H1 (cell line): ENCODE measurements around the gene PDE9A. TPM values are rescaled to one million over a fixed set of nuclear protein-coding genes. Genes with fewer than 3 reads are reported as not detected.

ENCODE experiments used
- CTCF ChIA-PET: fragments of 300-600 bp; sonication (Branson Sonifier 250); formaldehyde crosslinking; loops from one replicate; lab custom pipeline; 2021; ENCODE audit not compliant: partially characterized antibody; lab: Charles Lee
- POLR2A ChIA-PET: fragments of 300-600 bp; sonication (Branson Sonifier 250); formaldehyde crosslinking; loops from one replicate; lab custom pipeline; 2021; ENCODE audit warnings: inconsistent platforms; ENCODE audit not compliant: partially characterized antibody; lab: Charles Lee
- DNase-seq, 2 experiments: peaks; one replicate each; pipeline versions ENCODE4 v3.0.0 to v3.0.0-alpha.2; 2010 to 2022; ENCODE audit warnings: low spot score in 2 of 2, low read depth in 1 of 2, mixed read lengths in 1 of 2
- FAIRE-seq: peaks from 2 replicates; lab custom pipeline; 2011; peaks lifted over from hg19 to GRCh38; lab: Jason Lieb, UNC
- H2AFZ ChIP-seq: 2 replicates; pipeline ENCODE4 v1.8.1; 2012; ENCODE audit warnings: low read length, inconsistent platforms
- H2AK5ac ChIP-seq: 2 replicates; pipeline ENCODE4 v1.6.1; 2013; ENCODE audit warnings: low read depth, low read length
- H2BK120ac ChIP-seq: replicated peaks from 2 replicates; pipeline ENCODE3; 2013; ENCODE audit warnings: low read depth, low read length, inconsistent platforms
- H2BK12ac ChIP-seq: 2 replicates; pipeline ENCODE4 v1.6.1; 2013; ENCODE audit warnings: low read depth, low read length
- H2BK15ac ChIP-seq: 2 replicates; pipeline ENCODE4 v1.6.1; 2013; ENCODE audit warnings: low read length
- H2BK20ac ChIP-seq: 2 replicates; pipeline ENCODE4 v1.6.1; 2013; ENCODE audit warnings: low read length
- H2BK5ac ChIP-seq: 2 replicates; pipeline ENCODE4 v1.6.1; 2013; ENCODE audit warnings: low read depth, low read length
- H3K14ac ChIP-seq: 2 replicates; pipeline ENCODE4 v1.6.1; 2013; ENCODE audit warnings: inconsistent platforms; ENCODE audit not compliant: insufficient read length
- H3K18ac ChIP-seq: 2 replicates; pipeline ENCODE4 v1.6.1; 2013; ENCODE audit warnings: low read length; ENCODE audit errors: extremely low read depth
- H3K23ac ChIP-seq: 2 replicates; pipeline ENCODE4 v1.6.1; 2013; ENCODE audit warnings: inconsistent platforms; ENCODE audit not compliant: insufficient read length
- H3K23me2 ChIP-seq: 2 replicates; pipeline ENCODE4 v1.6.1; 2013; ENCODE audit warnings: low read depth, low read length
- H3K27ac ChIP-seq: 2 replicates; pipeline ENCODE4 v1.6.1; 2011; ENCODE audit warnings: low read depth, low read length, inconsistent platforms
- H3K27me3 ChIP-seq, 4 experiments: replicated peaks in 1 of 4; 1 replicate in 1 of 4; 2 replicates in 3 of 4; pipeline versions ENCODE4 v1.6.1 to v1.8.1; 2011 to 2013; ENCODE audit warnings: low read length in 3 of 4, mild to moderate bottlenecking in 3 of 4, inconsistent platforms in 2 of 4, mixed read lengths in 2 of 4, moderate library complexity in 1 of 4; ENCODE audit not compliant: control insufficient read depth in 3 of 4, insufficient read depth in 3 of 4; ENCODE audit errors: extremely low read depth in 1 of 4
- H3K36me3 ChIP-seq, 4 experiments: 2 replicates each; pipeline versions ENCODE4 v1.6.1 to v1.8.1; 2011 to 2013; ENCODE audit warnings: mild to moderate bottlenecking in 4 of 4, low read length in 3 of 4, moderate library complexity in 2 of 4, control low read depth in 1 of 4, inconsistent platforms in 1 of 4; ENCODE audit not compliant: insufficient read depth in 4 of 4, control insufficient read depth in 2 of 4
- H3K4ac ChIP-seq: replicated peaks from 2 replicates; pipeline ENCODE3; 2013; ENCODE audit warnings: low read length, low read depth, mixed read lengths, inconsistent platforms; ENCODE audit not compliant: insufficient read length
- H3K4me1 ChIP-seq, 4 experiments: replicated peaks in 1 of 4; 1 replicate in 1 of 4; 2 replicates in 3 of 4; pipeline versions ENCODE4 v1.6.1 to v1.8.1; 2011 to 2013; ENCODE audit warnings: low read length in 3 of 4, inconsistent platforms in 2 of 4, mixed read lengths in 1 of 4; ENCODE audit not compliant: insufficient read depth in 4 of 4, control insufficient read depth in 3 of 4
- H3K4me2 ChIP-seq, 2 experiments: 2 replicates each; pipeline versions ENCODE4 v1.6.1 to v1.8.1; 2011 to 2013; ENCODE audit warnings: low read depth in 2 of 2, low read length in 2 of 2, control low read depth in 1 of 2, inconsistent platforms in 1 of 2, mild to moderate bottlenecking in 1 of 2; ENCODE audit not compliant: insufficient read depth in 1 of 2
- H3K4me3 ChIP-seq, 4 experiments: fragments of 200-600, 300-600 bp in 1 of 4; sonication (generic), shearing (Covaris generic), sonication (Bioruptor Twin) in 1 of 4; 2 replicates each; pipeline versions ENCODE4 v1.5.1 to v1.8.1; 2011 to 2016; ENCODE audit warnings: low read length in 4 of 4, low read depth in 3 of 4, control low read depth in 2 of 4, inconsistent platforms in 2 of 4, mild to moderate bottlenecking in 2 of 4, mixed read lengths in 1 of 4, moderate library complexity in 1 of 4; ENCODE audit not compliant: insufficient read depth in 2 of 4; ENCODE audit errors: extremely low read depth in 1 of 4
- H3K56ac ChIP-seq: replicated peaks from 2 replicates; pipeline ENCODE3; 2013; ENCODE audit warnings: low read depth, mild to moderate bottlenecking, mixed read lengths, low read length, inconsistent platforms; ENCODE audit not compliant: insufficient read length
- H3K79me1 ChIP-seq: 2 replicates; pipeline ENCODE4 v1.6.1; 2013; ENCODE audit warnings: low read depth, low read length, control low read depth
- H3K79me2 ChIP-seq, 2 experiments: 2 replicates each; pipeline versions ENCODE4 v1.6.1 to v1.8.1; 2012 to 2013; ENCODE audit warnings: low read length in 2 of 2, mild to moderate bottlenecking in 2 of 2, inconsistent platforms in 1 of 2; ENCODE audit not compliant: insufficient read depth in 2 of 2, control insufficient read depth in 1 of 2
- H3K9ac ChIP-seq, 4 experiments: replicated peaks in 1 of 4; 1 replicate in 1 of 4; 2 replicates in 3 of 4; pipeline versions ENCODE4 v1.6.1 to v1.8.1; 2011 to 2013; ENCODE audit warnings: low read depth in 3 of 4, low read length in 3 of 4, control low read depth in 2 of 4, mild to moderate bottlenecking in 2 of 4, moderate library complexity in 2 of 4, inconsistent platforms in 1 of 4; ENCODE audit errors: extremely low read depth in 1 of 4
- H3K9me3 ChIP-seq, 2 experiments: 2 replicates each; pipeline versions ENCODE4 v1.6.1 to v1.8.1; 2012 to 2013; ENCODE audit warnings: mild to moderate bottlenecking in 2 of 2, moderate library complexity in 2 of 2, control low read depth in 1 of 2, inconsistent platforms in 1 of 2, low read depth in 1 of 2, low read length in 1 of 2, mixed read lengths in 1 of 2; ENCODE audit not compliant: insufficient read depth in 2 of 2
- H4K20me1 ChIP-seq, 2 experiments: replicated peaks in 1 of 2; 2 replicates each; pipeline versions ENCODE3 to v1.8.1; 2011 to 2013; ENCODE audit warnings: inconsistent platforms in 2 of 2, low read length in 2 of 2, mild to moderate bottlenecking in 1 of 2; ENCODE audit not compliant: insufficient read depth in 2 of 2, control insufficient read depth in 1 of 2
- H4K5ac ChIP-seq: 2 replicates; pipeline ENCODE4 v1.6.1; 2013; ENCODE audit warnings: low read length, low read depth, mixed read lengths, inconsistent platforms; ENCODE audit not compliant: insufficient read length
- H4K8ac ChIP-seq: 2 replicates; pipeline ENCODE4 v1.8.0; 2013; ENCODE audit warnings: mild to moderate bottlenecking, moderate library complexity, low read length, inconsistent platforms; ENCODE audit not compliant: insufficient read depth; ENCODE audit errors: extremely low read depth
- H4K91ac ChIP-seq: replicated peaks from 2 replicates; pipeline ENCODE3; 2013; ENCODE audit warnings: low read length, mixed read lengths, inconsistent platforms; ENCODE audit not compliant: insufficient read length
- CEBPB ChIP-seq: IDR thresholded peaks from 2 replicates; pipeline ENCODE4 v1.6.1; 2012; ENCODE audit warnings: low read depth, low read length
- WGBS, 2 experiments: shearing (Covaris generic) in 1 of 2; methylation state at CpG; one replicate each; pipeline versions ENCODE4 v1.1.6 to v1.1.7; 2013 to 2015; ENCODE audit warnings: low lambda C conversion rate in 2 of 2, mixed read lengths in 2 of 2, inconsistent platforms in 1 of 2, low coverage in 1 of 2, missing lambda C conversion rate in 1 of 2; ENCODE audit not compliant: insufficient replicate concordance in 2 of 2, insufficient coverage in 1 of 2, insufficient read length in 1 of 2; ENCODE audit errors: extremely low coverage in 1 of 2, missing lambda C conversion rate in 1 of 2; 5-methylcytosine and 5-hydroxymethylcytosine counted together
- polyA plus RNA-seq, 7 experiments: library from polyadenylated mRNA; depleted of rRNA in 3 of 7; stranded (reverse) in 5 of 7; unstranded in 2 of 7; fragments of >200 nt in 5 of 7; fragments of 200-250 nt in 2 of 7; gene quantifications; 1 replicate in 5 of 7; 2 replicates in 1 of 7; 4 replicates in 1 of 7; pipeline versions ENCODE4 v1.2.1 to v1.2.3, GENCODE V29; 2011 to 2013; ENCODE audit warnings: missing spikeins in 2 of 7, mixed read lengths in 2 of 7
- total RNA-seq: library from RNA; stranded (reverse); fragmentation: NEBNext Ultra II Directional; extraction: Animal tissue kit (Norgen Biotek cat#: 25700); gene quantifications from 2 replicates; pipeline ENCODE4 v1.2.1, GENCODE V29; 2021

Gene PDE9A
- total and polyA plus RNA-seq, 2 of the 8 experiments (the other 6 are each of a cell fraction or from before 2014, with no cell fraction given), result 39.2 to 45.9 TPM

DNA sequence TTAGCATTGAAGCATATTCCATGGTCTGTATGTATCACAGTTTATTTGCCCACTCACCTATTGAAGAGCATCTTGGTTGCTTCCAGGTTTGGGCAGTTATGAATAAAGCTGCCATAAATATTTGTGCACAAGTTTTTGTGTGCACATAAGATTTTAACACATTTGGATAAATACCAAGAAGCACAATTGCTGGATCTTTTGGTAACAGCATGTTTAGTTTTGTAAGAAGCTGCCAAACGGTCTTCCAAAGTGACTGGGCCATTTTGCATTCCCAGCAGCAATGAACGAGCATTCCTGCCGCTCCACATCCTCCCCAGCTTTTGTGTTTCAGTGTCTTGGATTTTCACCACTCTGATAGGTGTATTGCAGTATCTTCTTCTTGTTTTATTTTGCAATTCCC, 62.7 kb downstream of the PDE9A start:
- Histone ChIP-seq H3K79me1 (no peaks in the 10 kb centered on the region), H3K27ac (no peak overlapping the region), H2BK20ac (no peak overlapping the region), H3K4me1 (no peaks in the 10 kb centered on the region), H3K9ac (no peak overlapping the region; a peak in 1 of 7 replicates), H2BK120ac (no peak overlapping the region), H4K8ac (no peak overlapping the region), H3K36me3 (no peaks in the 10 kb centered on the region; a peak in 1 of 8 replicates), H4K5ac (no peak overlapping the region), H3K79me2 (no peaks in the 10 kb centered on the region), H2BK12ac (no peak overlapping the region), H3K4me3 (no peak overlapping the region), H3K9me3 (no peaks in the 10 kb centered on the region), H3K27me3 (no peaks in the 10 kb centered on the region), H4K91ac (no peak overlapping the region), H2AK5ac (no peak overlapping the region), H2BK15ac (no peak overlapping the region), H3K14ac (no peak overlapping the region), H2AFZ (no peak overlapping the region), H2BK5ac (no peak overlapping the region), H3K4ac (no peak overlapping the region), H3K4me2 (no peak overlapping the region), H3K23me2 (no peaks in the 10 kb centered on the region), H4K20me1 (no peaks in the 10 kb centered on the region), H3K23ac (no peak overlapping the region), H3K56ac (no peak overlapping the region), H3K18ac (no peak overlapping the region)
- 92% methylated on average over 3 of the region's 3 CpGs; no CpG with 5 or more reads in 1 of the 2 experiments for WGBS, 2 experiments
- POLR2A ChIA-PET, result interaction anchor here (0.7 kb wide), 1 partner anchor 99 kb away, joined by 3 read pairs; no protein-coding TSS in a partner anchor
- CTCF ChIA-PET, result no interaction called here
- DNase-seq (no peak), FAIRE-seq (no peak)
- TF ChIP-seq CEBPB, result no peak
